HG02884 (cell line): ENCODE measurements around the gene SLC9A8.

Experiments
- ATAC-seq: cut with Tn5 transposase; IDR thresholded peaks from one replicate; pipeline ENCODE4 v1.9.1; 2021; ENCODE audit warnings: mild to moderate bottlenecking, moderate library complexity; ENCODE audit not compliant: unreplicated experiment

Gene SLC9A8

GRCh38 chr20:49872056-49872455 lies 59.4 kb downstream of the SLC9A8 start:
- no peak for ATAC-seq

- ATAC-seq = no peak
Measured at GRCh38 chr20:49874696-49875095, 62.1 kb downstream of the SLC9A8 start.

- ATAC-seq = no peak
Measured at GRCh38 chr20:49877386-49877921, 64.8 kb downstream of the SLC9A8 start.

GRCh38 chr20:49878977-49879376 lies 66.3 kb downstream of the SLC9A8 start:
- no peak for ATAC-seq

GRCh38 chr20:49880177-49880576 lies 67.5 kb downstream of the SLC9A8 start:
- no peak for ATAC-seq

GRCh38 chr20:49880724-49881445 lies 68.3 kb downstream of the SLC9A8 start:
- no peak for ATAC-seq

- ATAC-seq = no peak
Measured at GRCh38 chr20:49882171-49882970, 69.7 kb downstream of the SLC9A8 start.

GRCh38 chr20:49883246-49883802 lies 70.7 kb downstream of the SLC9A8 start:
- no peak for ATAC-seq

- no peak for ATAC-seq
Measured at GRCh38 chr20:49885558-49886332, 73.1 kb downstream of the SLC9A8 start.

GRCh38 chr20:49886571-49887213 lies 74.1 kb downstream of the SLC9A8 start:
- ATAC-seq = no peak

- ATAC-seq = no peak
Measured at GRCh38 chr20:49887251-49888211, 74.9 kb downstream of the SLC9A8 start.

- no peak for ATAC-seq
Measured at GRCh38 chr20:49888212-49889000, 75.8 kb downstream of the SLC9A8 start.

- ATAC-seq = no peak
Measured at GRCh38 chr20:49889001-49889934, 76.6 kb downstream of the SLC9A8 start.

- ATAC-seq = no peak
Measured at GRCh38 chr20:49889935-49890333, 77.3 kb downstream of the SLC9A8 start.

- no peak for ATAC-seq
Measured at GRCh38 chr20:49890471-49891361, 78.1 kb downstream of the SLC9A8 start.

- ATAC-seq = no peak
Measured at GRCh38 chr20:49891476-49892110, 79.0 kb downstream of the SLC9A8 start.
